ENCODE measurements around the gene MVB12A. TPM values are rescaled to one million over a fixed set of nuclear protein-coding genes. Genes with fewer than 3 reads are reported as not detected.
A peak's percentile ranks its signal among the peaks of the same experiment; 100 is the strongest.

Gene MVB12A
- total and polyA plus RNA-seq, 2 of the 8 experiments (the other 6 are each of a cell fraction or from before 2014, with no cell fraction given), result 37.9 to 76.6 TPM

- TF ChIP-seq SRF (IDR thresholded peaks at IDR 0.05; ENCODE audit: low read depth, low read length) (no peak), RBBP5 (IDR thresholded peaks at IDR 0.05; ENCODE audit: borderline replicate concordance, low read depth, low read length) (peak; percentile 50; the same call in 1 of the 2 replicates), ZNF274 (IDR thresholded peaks at IDR 0.05; ENCODE audit: borderline replicate concordance, extremely low read depth, low read length) (no peak), BRCA1 (IDR thresholded peaks at IDR 0.05; ENCODE audit: low read depth, low read length) (no peak), TAF1 (IDR thresholded peaks at IDR 0.05; ENCODE audit: low read depth, low read length) (peak; percentile 49; the same call in 1 of the 2 replicates), TCF12 (IDR thresholded peaks at IDR 0.05; ENCODE audit: low read depth, low read length) (no peak), POLR2AphosphoS5 (IDR thresholded peaks at IDR 0.05; ENCODE audit: low read depth, low read length) (no peak), CBX5 (IDR thresholded peaks at IDR 0.05; ENCODE audit: low read depth, low read length) (no peak), CHD2 (IDR thresholded peaks at IDR 0.05; ENCODE audit: low read length) (0 out of 2 replicates have a peak, but pooled peaks have one; percentile 17), YY1 (IDR thresholded peaks at IDR 0.05; ENCODE audit: low read depth, low read length) (no peak), CBX8 (IDR thresholded peaks at IDR 0.05; ENCODE audit: borderline replicate concordance, low read depth, low read length) (no peak), USF2 (IDR thresholded peaks at IDR 0.05; ENCODE audit: low read length) (no peak), TBP (IDR thresholded peaks at IDR 0.05; ENCODE audit: low read depth, low read length) (0 out of 2 replicates have a peak, but pooled peaks have one; percentile 33), KDM1A (IDR thresholded peaks at IDR 0.05; ENCODE audit: borderline replicate concordance, low read length) (no peak), SP4 (IDR thresholded peaks at IDR 0.05; ENCODE audit: low read length) (0 out of 2 replicates have a peak, but pooled peaks have one; percentile 49), FOSL1 (IDR thresholded peaks at IDR 0.05; ENCODE audit: insufficient read depth, low read depth, low read length) (no peak), EP300 (IDR thresholded peaks at IDR 0.05; ENCODE audit: borderline replicate concordance in 1 of 2, low read depth in 2 of 2, low read length in 2 of 2) (peak in 1 of 2 experiments; percentile 68; a peak in 1 of 3 replicates), BACH1 (IDR thresholded peaks at IDR 0.05; ENCODE audit: low read length) (peak; percentile 32; the same call in 1 of the 2 replicates), PHF8 (conservative IDR thresholded peaks at IDR 0.05; ENCODE audit: low read depth, low read length) (no peak), HDAC6 (IDR thresholded peaks at IDR 0.05; ENCODE audit: low read depth, low read length) (no peak), MAX (IDR thresholded peaks at IDR 0.05) (peak; percentile 63), NANOG (IDR thresholded peaks at IDR 0.05; ENCODE audit: insufficient read depth, low read depth, low read length, poor library complexity, severe bottlenecking) (no peak), ATF3 (IDR thresholded peaks at IDR 0.05; ENCODE audit: insufficient read depth, low read depth, low read length) (no peak)
Observed at GRCh38 chr19:17390665-17391370, 29.0 kb upstream of the MVB12A start (continued).
